Smooth muscle cell (in vitro differentiated cells): ENCODE measurements around the gene ARHGAP15. TPM values are rescaled to one million over a fixed set of nuclear protein-coding genes. Genes with fewer than 3 reads are reported as not detected.
A peak's percentile ranks its signal among the peaks of the same experiment; 100 is the strongest.

Experiments used
- DNase-seq: peaks from one replicate; lab custom pipeline; 2025; ENCODE audit not compliant: unreplicated experiment; lab: John Stamatoyannopoulos, UW
- H2AFZ ChIP-seq: fragments of 200-600 bp; sonication (generic); 2 replicates; pipeline ENCODE4 v1.6.0; 2016; ENCODE audit warnings: antibody characterized with exemption, low read depth, mild to moderate bottlenecking
- H3F3A ChIP-seq: fragments of 200-600 bp; sonication (generic); 2 replicates; pipeline ENCODE4 v1.6.0; 2017; ENCODE audit warnings: antibody characterized with exemption, low read depth
- H3K27ac ChIP-seq: fragments of 200-600 bp; sonication (generic); 2 replicates; pipeline ENCODE4 v1.5.1; 2016; ENCODE audit warnings: low read depth, mild to moderate bottlenecking
- H3K27me3 ChIP-seq: fragments of 200-600 bp; sonication (generic); 2 replicates; pipeline ENCODE4 v1.6.1; 2016; ENCODE audit warnings: low read depth, mild to moderate bottlenecking
- H3K36me3 ChIP-seq: fragments of 200-600 bp; sonication (generic); 2 replicates; pipeline ENCODE4 v1.5.1; 2016; ENCODE audit warnings: low read depth
- H3K4me1 ChIP-seq: fragments of 200-600 bp; sonication (generic); 2 replicates; pipeline ENCODE4 v1.5.1; 2016; ENCODE audit warnings: low read depth
- H3K4me2 ChIP-seq: fragments of 200-600 bp; sonication (generic); 2 replicates; pipeline ENCODE4 v1.6.0; 2016; ENCODE audit warnings: mild to moderate bottlenecking
- H3K4me3 ChIP-seq: fragments of 200-600 bp; sonication (generic); 2 replicates; pipeline ENCODE4 v1.5.1; 2016; ENCODE audit warnings: mild to moderate bottlenecking
- H3K79me2 ChIP-seq: fragments of 200-600 bp; sonication (generic); 2 replicates; pipeline ENCODE4 v1.6.0; 2016; ENCODE audit warnings: low read depth, mild to moderate bottlenecking
- H3K9ac ChIP-seq: fragments of 200-600 bp; sonication (generic); 2 replicates; pipeline ENCODE4 v1.6.0; 2016; ENCODE audit warnings: low read depth
- H3K9me3 ChIP-seq: fragments of 200-600 bp; sonication (generic); replicated peaks from 2 replicates; pipeline ENCODE4 v1.5.1; 2016; ENCODE audit warnings: low read depth
- H4K20me1 ChIP-seq: fragments of 200-600 bp; sonication (generic); 2 replicates; pipeline ENCODE4 v1.6.0; 2016; ENCODE audit warnings: low read depth
- WGBS: methylation state at CpG from one replicate; pipeline ENCODE4 v1.1.7; 2016; ENCODE audit warnings: low lambda C conversion rate; 5-methylcytosine and 5-hydroxymethylcytosine counted together
- polyA plus RNA-seq: library from polyadenylated mRNA; unstranded; fragments of >200 nt; fragmentation: Nextera tagmentation; extraction: Ambion mirVana; gene quantifications from 2 replicates; pipeline ENCODE4 v1.2.1, GENCODE V29; 2016
- total RNA-seq: library from RNA; depleted of rRNA; stranded (reverse); fragments of >200 nt; gene quantifications from 2 replicates; pipeline ENCODE4 v1.2.3, GENCODE V29; 2014
- TF ChIP-seq, protein P1 (sequence below): fragments of 200-600 bp; sonication (generic); IDR thresholded peaks from 2 replicates; pipeline ENCODE4 v1.5.1; 2017; ENCODE audit warnings: borderline replicate concordance, mild to moderate bottlenecking, antibody characterized with exemption; ENCODE audit not compliant: insufficient read depth, poor library complexity, severe bottlenecking

ARHGAP15 gene
- total and polyA plus RNA-seq, 2 experiments from 2014 or later, result not detected

DNA sequence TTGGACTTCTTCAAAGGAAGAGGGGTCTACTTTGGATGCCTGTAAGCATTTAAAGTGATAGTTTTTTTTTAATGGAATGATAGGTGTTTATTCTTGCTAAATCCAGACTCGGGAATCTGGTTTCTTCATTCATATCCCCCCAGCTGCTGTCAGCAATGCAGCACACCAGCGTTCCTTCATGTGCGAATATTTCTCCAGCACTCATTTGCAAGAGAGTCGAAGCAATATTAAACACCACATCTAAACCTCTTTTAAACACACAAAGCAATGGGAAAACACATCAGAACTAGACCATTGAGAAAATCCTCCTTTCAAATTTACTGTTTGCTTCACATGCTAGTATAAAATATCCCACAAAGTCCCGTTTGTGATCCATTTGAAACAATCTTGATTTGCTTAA is 563.7 kb downstream of the ARHGAP15 start:
- Histone ChIP-seq H3F3A (no peaks in the 10 kb centered on the region), H3K4me1 (peaks cover 38% of the 10 kb centered on the region), H3K4me3 (no peak overlapping the region), H3K27me3 (no peaks in the 10 kb centered on the region), H3K9ac (no peak overlapping the region), H3K9me3 (no peaks in the 10 kb centered on the region), H3K4me2 (peak overlapping the region; percentile 72), H2AFZ (peak overlapping the region; percentile 75), H3K36me3 (no peaks in the 10 kb centered on the region), H3K27ac (no peak overlapping the region), H4K20me1 (no peaks in the 10 kb centered on the region), H3K79me2 (no peaks in the 10 kb centered on the region)
- DNase-seq, result no peak
- TF ChIP-seq, protein P1, sequence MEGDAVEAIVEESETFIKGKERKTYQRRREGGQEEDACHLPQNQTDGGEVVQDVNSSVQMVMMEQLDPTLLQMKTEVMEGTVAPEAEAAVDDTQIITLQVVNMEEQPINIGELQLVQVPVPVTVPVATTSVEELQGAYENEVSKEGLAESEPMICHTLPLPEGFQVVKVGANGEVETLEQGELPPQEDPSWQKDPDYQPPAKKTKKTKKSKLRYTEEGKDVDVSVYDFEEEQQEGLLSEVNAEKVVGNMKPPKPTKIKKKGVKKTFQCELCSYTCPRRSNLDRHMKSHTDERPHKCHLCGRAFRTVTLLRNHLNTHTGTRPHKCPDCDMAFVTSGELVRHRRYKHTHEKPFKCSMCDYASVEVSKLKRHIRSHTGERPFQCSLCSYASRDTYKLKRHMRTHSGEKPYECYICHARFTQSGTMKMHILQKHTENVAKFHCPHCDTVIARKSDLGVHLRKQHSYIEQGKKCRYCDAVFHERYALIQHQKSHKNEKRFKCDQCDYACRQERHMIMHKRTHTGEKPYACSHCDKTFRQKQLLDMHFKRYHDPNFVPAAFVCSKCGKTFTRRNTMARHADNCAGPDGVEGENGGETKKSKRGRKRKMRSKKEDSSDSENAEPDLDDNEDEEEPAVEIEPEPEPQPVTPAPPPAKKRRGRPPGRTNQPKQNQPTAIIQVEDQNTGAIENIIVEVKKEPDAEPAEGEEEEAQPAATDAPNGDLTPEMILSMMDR, result no peak
- 44% methylated on average over 5 of the region's 5 CpGs for WGBS

DNA sequence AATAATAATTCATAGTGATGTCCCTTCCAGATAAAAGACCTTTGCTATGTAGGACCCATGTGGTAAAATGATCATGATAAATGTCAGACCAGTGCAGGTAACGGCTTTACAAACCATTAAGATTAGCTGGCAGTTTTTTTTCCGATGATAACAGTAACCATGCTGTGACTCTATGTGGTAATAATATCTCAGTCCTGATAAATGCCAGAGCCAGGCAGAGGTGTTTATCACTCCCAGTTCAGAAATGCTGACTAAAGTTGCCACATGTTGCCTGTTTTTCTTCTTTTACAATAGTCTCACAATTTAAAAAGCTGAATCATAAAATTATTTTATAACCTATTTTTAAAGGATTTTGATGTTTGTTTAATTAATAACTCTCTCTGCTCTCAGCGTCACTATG is 565.1 kb downstream of the ARHGAP15 start:
- Histone ChIP-seq H3K36me3 (no peaks in the 10 kb centered on the region), H3K9ac (no peak overlapping the region), H3K4me3 (no peak overlapping the region), H3K27ac (peak overlapping the region; percentile 10), H3K4me2 (no peak overlapping the region), H4K20me1 (no peaks in the 10 kb centered on the region), H3F3A (no peaks in the 10 kb centered on the region), H3K4me1 (peaks cover 33% of the 10 kb centered on the region), H3K9me3 (no peaks in the 10 kb centered on the region), H3K27me3 (no peaks in the 10 kb centered on the region), H3K79me2 (no peaks in the 10 kb centered on the region), H2AFZ (no peak overlapping the region)
- no peak for DNase-seq
- TF ChIP-seq, protein P1, result no peak
- WGBS, result 24% methylated on average over 3 of the region's 3 CpGs

DNA sequence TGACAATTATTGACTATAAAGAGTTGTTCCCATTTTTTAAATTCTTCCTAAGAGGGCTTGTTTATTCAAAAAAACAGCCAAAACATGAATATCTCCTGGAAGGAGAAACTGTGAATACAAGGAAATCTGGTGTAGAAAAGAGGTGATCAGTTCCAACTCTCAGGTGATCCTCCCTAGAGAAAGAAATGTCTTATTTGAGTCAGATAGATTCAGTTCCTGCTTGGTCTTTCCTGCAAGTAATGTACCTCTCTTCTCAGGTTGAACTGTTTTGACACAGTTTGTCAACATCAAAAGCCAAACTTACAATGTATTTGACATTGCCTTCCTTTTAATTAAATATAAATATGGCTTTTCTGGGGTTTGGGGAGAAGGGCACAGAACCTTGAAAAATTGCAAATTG is 567.4 kb downstream of the ARHGAP15 start:
- Histone ChIP-seq H3K9me3 (no peaks in the 10 kb centered on the region), H3K4me3 (no peak overlapping the region), H3K36me3 (no peaks in the 10 kb centered on the region), H3F3A (no peaks in the 10 kb centered on the region), H3K9ac (no peak overlapping the region), H3K79me2 (no peaks in the 10 kb centered on the region), H2AFZ (no peak overlapping the region), H3K4me1 (peaks cover 25% of the 10 kb centered on the region), H3K27me3 (no peaks in the 10 kb centered on the region), H3K4me2 (no peak overlapping the region), H4K20me1 (no peaks in the 10 kb centered on the region), H3K27ac (no peak overlapping the region)
- no peak for DNase-seq
- TF ChIP-seq, protein P1, result no peak

DNA sequence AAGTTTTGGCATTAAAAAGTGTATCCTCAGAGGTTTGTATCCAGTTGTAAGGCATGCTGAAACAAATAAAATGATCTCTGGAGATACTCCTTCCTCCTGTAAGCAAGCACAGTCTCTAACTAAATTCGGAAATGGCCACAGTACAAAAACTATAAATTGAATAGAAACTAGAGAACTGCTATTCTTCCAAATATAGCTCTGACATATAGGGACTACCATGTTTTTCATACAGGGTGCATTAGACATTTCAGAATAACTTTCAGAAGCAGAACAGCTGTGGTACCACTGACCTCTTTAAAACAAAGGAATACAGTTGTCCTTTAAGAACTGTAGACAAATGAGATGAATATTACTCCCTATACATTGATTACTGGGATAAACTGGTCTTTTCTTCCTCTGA is 568.5 kb downstream of the ARHGAP15 start:
- Histone ChIP-seq H2AFZ (no peak overlapping the region), H3K27me3 (no peaks in the 10 kb centered on the region), H3K4me2 (no peak overlapping the region), H3K4me3 (no peak overlapping the region), H4K20me1 (no peaks in the 10 kb centered on the region), H3K4me1 (peaks cover 15% of the 10 kb centered on the region), H3K9ac (no peak overlapping the region), H3F3A (no peaks in the 10 kb centered on the region), H3K27ac (no peak overlapping the region), H3K79me2 (no peaks in the 10 kb centered on the region), H3K9me3 (no peaks in the 10 kb centered on the region), H3K36me3 (no peaks in the 10 kb centered on the region)
- TF ChIP-seq, protein P1, result no peak
- 89% methylated on average over 1 of the region's 1 CpG for WGBS
- no peak for DNase-seq
